Measurements from ENCODE around the gene PLB1.

DNA sequence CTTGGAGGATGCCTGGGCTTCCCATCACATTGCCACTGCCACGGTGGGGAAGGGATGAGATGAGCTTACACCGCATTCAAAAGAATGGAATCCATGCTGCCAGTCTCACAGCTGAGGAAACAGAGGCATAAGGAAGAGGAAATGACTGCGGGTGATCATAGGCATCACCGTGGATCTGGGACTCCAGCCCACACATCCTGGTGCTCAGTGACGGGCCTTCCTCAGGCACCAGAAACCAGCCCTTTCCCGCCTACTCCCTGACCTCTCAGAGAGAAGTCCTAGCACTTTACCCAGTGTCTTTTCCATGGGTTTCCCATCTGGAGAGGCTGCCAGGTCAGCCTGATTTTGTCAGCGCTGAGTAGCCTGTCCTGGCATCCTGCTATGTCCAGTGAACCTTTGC lies 5.3 kb upstream of the PLB1 start:
- TF ChIP-seq POLR2A (IDR thresholded peaks at IDR 0.05): no peak
- no peak for TF ChIP-seq CTCF (IDR thresholded peaks at IDR 0.05)
